Measurements from ENCODE around the gene BPHL.

Gene BPHL

GRCh38 chr6:3114377-3114776, 4.1 kb upstream of the BPHL start:
- no peak overlapping the region for H3K4me3 ChIP-seq (ENCODE audit: control insufficient read depth, low read depth, low read length)
- DNase-seq (ENCODE audit: low read depth): no peak
- no peak for TF ChIP-seq CTCF (IDR thresholded peaks at IDR 0.05; ENCODE audit: control insufficient read depth, insufficient read depth, low read depth, low read length, missing control alignments)

GRCh38 chr6:3117912-3118352, 579 bp upstream of the BPHL start:
- H3K4me3 ChIP-seq (ENCODE audit: control insufficient read depth, low read depth, low read length): peak overlapping the region; percentile 72
- no peak for DNase-seq (ENCODE audit: low read depth)

GRCh38 chr6:3119040-3119723, 671 bp downstream of the BPHL start:
- no peak for TF ChIP-seq CTCF (IDR thresholded peaks at IDR 0.05; ENCODE audit: control insufficient read depth, insufficient read depth, low read depth, low read length, missing control alignments)
- peak overlapping the region; percentile 72 for H3K4me3 ChIP-seq (ENCODE audit: control insufficient read depth, low read depth, low read length)
- no peak for DNase-seq (ENCODE audit: low read depth)

More at GRCh38 chr6:3117912-3118352, 579 bp upstream of the BPHL start:
- no peak for TF ChIP-seq CTCF (IDR thresholded peaks at IDR 0.05; ENCODE audit: control insufficient read depth, insufficient read depth, low read depth, low read length, missing control alignments)

- H3K4me3 ChIP-seq (ENCODE audit: control insufficient read depth, low read depth, low read length): no peak overlapping the region
- TF ChIP-seq CTCF (IDR thresholded peaks at IDR 0.05; ENCODE audit: control insufficient read depth, insufficient read depth, low read depth, low read length, missing control alignments): no peak
- no peak for DNase-seq (ENCODE audit: low read depth)
Observed at GRCh38 chr6:3120765-3121089, 2.2 kb downstream of the BPHL start.

GRCh38 chr6:3122823-3123182, 4.3 kb downstream of the BPHL start:
- H3K4me3 ChIP-seq (ENCODE audit: control insufficient read depth, low read depth, low read length): no peak overlapping the region
- TF ChIP-seq CTCF (IDR thresholded peaks at IDR 0.05; ENCODE audit: control insufficient read depth, insufficient read depth, low read depth, low read length, missing control alignments): no peak
- DNase-seq (ENCODE audit: low read depth): no peak

- no peak overlapping the region for H3K4me3 ChIP-seq (ENCODE audit: control insufficient read depth, low read depth, low read length)
Observed at GRCh38 chr6:3124667-3125066, 6.2 kb downstream of the BPHL start.

More at GRCh38 chr6:3124667-3125066, 6.2 kb downstream of the BPHL start:
- TF ChIP-seq CTCF (IDR thresholded peaks at IDR 0.05; ENCODE audit: control insufficient read depth, insufficient read depth, low read depth, low read length, missing control alignments): no peak
- no peak for DNase-seq (ENCODE audit: low read depth)
